Kidney (tissue), 14 donors: ENCODE results near the gene DPP3. TPM values are rescaled to one million over a fixed set of nuclear protein-coding genes. Genes with fewer than 3 reads are reported as not detected.

Experiments
- DNase-seq, 5 donors: peaks; one replicate each; pipeline ENCODE4 v3.0.0-alpha.2; 2013 to 2020
- FAIRE-seq: peaks from 2 replicates; lab custom pipeline; 2012; peaks lifted over from hg19 to GRCh38; lab: Jason Lieb, UNC
- H3K27ac ChIP-seq, 2 donors: one replicate each; pipeline ENCODE4 v1.7.0; 2013; ENCODE audit warnings: low read depth in 2 of 2, low read length in 2 of 2, inconsistent platforms in 1 of 2
- H3K27me3 ChIP-seq: one replicate; pipeline ENCODE4 v1.7.1; 2013; ENCODE audit warnings: low read length, inconsistent platforms; ENCODE audit not compliant: control insufficient read depth, insufficient read depth
- H3K36me3 ChIP-seq, 3 donors: one replicate each; pipeline versions ENCODE4 v1.7.0 to v1.7.1; 2013; ENCODE audit warnings: low read length in 3 of 3, control low read depth in 1 of 3, inconsistent platforms in 1 of 3; ENCODE audit not compliant: insufficient read depth in 3 of 3, control insufficient read depth in 2 of 3
- H3K4me1 ChIP-seq, 3 donors: one replicate each; pipeline versions ENCODE4 v1.7.0 to v1.7.1; 2013; ENCODE audit warnings: low read length in 3 of 3, inconsistent platforms in 1 of 3, low read depth in 1 of 3; ENCODE audit not compliant: control insufficient read depth in 2 of 3, insufficient read depth in 2 of 3
- H3K4me3 ChIP-seq, 3 donors: one replicate each; pipeline versions ENCODE4 v1.7.0 to v1.8.1; 2013; ENCODE audit warnings: low read length in 3 of 3, control low read depth in 1 of 3, inconsistent platforms in 1 of 3
- H3K9ac ChIP-seq, 3 donors: one replicate each; pipeline versions ENCODE4 v1.7.0 to v1.7.1; 2013; ENCODE audit warnings: low read length in 3 of 3, control low read depth in 1 of 3, inconsistent platforms in 1 of 3
- H3K9me3 ChIP-seq, 3 donors: one replicate each; pipeline versions ENCODE4 v1.7.0 to v1.7.1; 2013; ENCODE audit warnings: low read length in 3 of 3, control low read depth in 1 of 3, inconsistent platforms in 1 of 3; ENCODE audit not compliant: control insufficient read depth in 2 of 3, insufficient read depth in 1 of 3
- CTCF ChIP-seq: IDR thresholded peaks from 3 replicates; pipeline ENCODE4 v1.5.1; 2012; ENCODE audit warnings: mild to moderate bottlenecking, moderate library complexity, borderline replicate concordance; ENCODE audit not compliant: insufficient read depth; ENCODE audit errors: extremely low read depth
- intact Hi-C: fragments of 100-400 bp; cut with DNase I; formaldehyde crosslinking; loops from one replicate; pipeline ENCODE4 v1.11.1; 2022
- polyA plus RNA-seq: library from polyadenylated mRNA; stranded (reverse); fragments of 350-450 nt; fragmentation: Illumina TruSeq; extraction: RNeasy Lipid Tissue Mini Kit (QIAGEN cat#74804); gene quantifications from one replicate; pipeline ENCODE4 v1.2.3, GENCODE V29; 2014; ENCODE audit warnings: low read depth, low replicate concordance; ENCODE audit not compliant: insufficient read depth
- total RNA-seq: library from RNA; stranded (reverse); fragmentation: NEBNext Ultra II Directional; extraction: Animal tissue kit (Norgen Biotek cat#: 25700); gene quantifications from one replicate; pipeline ENCODE4 v1.2.1, GENCODE V29; 2021
- donor health status: control.
- donor health status: control.
- donor health status: control.
- donor health status: control.
- donor health status: control.
- donor health status: DM: yes; HTN: yes; CAD: no.
- donor health status: Normal renal cell carcinoma (clear cell type).

DPP3 gene
- total and polyA plus RNA-seq, 2 donors from 2014 or later = 32.9 to 41.7 TPM

DNA sequence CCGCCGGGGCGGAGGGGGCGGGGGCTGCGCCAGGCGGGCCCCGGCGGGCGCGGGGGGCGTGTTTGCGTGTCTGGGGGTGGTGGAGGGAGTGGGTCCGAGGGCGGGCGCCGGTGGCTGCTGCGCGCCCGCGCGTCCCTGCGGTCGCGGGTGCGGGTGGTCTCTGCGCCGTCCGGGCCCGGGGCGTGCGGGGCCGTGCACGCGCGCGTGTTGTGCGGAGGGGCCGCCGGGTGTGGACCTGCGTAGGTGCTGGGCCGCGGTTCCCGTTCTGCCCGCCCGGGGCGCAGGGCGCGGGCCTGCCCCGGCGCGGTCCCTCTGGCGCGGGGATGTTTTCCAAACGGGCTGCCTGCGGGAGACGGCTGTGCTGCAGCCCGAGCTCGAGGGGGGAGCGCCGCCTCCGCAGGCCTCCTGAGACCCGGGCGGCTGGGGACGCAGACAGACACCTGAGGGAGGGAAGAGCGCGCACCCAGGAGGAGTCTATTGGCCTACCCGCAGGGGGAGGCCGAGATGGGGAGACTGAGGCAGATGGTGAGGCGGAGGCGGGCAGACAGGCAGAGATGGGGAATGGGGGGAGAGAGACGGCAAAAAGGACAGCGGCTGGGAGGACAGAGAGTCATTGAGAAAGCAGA is 13.1 kb upstream of the DPP3 start:
- intact Hi-C loops = no loop called here
- H3K4me1 ChIP-seq = peaks cover 0 to 8% (median 6%) of the 10 kb centered on the region in 3 donors
- H3K9ac ChIP-seq = peak overlapping the region in 2 of 3 donors; percentile 32 to 44
- H3K4me3 ChIP-seq = peak overlapping the region; percentile 54 to 72 (median 61)
- no peaks in the 10 kb centered on the region for H3K36me3 ChIP-seq
- FAIRE-seq (no peak), DNase-seq (peak in 3 of 5 donors; percentile 32 to 81 (median 59))
- TF ChIP-seq CTCF = peak; percentile 14
- peaks cover 0 to 3% (median 0%) of the 10 kb centered on the region in 3 donors for H3K9me3 ChIP-seq
- no peaks in the 10 kb centered on the region for H3K27me3 ChIP-seq
- no peak overlapping the region for H3K27ac ChIP-seq

- DNase-seq (peak; percentile 33 to 75 (median 58)), FAIRE-seq (no peak)
- Histone ChIP-seq H3K9ac (peak overlapping the region in 1 of 3 donors; percentile 44), H3K4me1 (peaks cover 0 to 8% (median 6%) of the 10 kb centered on the region in 3 donors), H3K27me3 (no peaks in the 10 kb centered on the region), H3K4me3 (peak overlapping the region in 2 of 3 donors; percentile 61 to 72), H3K27ac (no peak overlapping the region), H3K9me3 (peaks cover 0 to under 1% (median 0%) of the 10 kb centered on the region in 3 donors), H3K36me3 (peaks cover 0 to 2% (median 0%) of the 10 kb centered on the region in 3 donors)
- intact Hi-C loops = no loop called here
- no peak for TF ChIP-seq CTCF
Measured at GRCh38 chr11:66467756-66468155, 12.5 kb upstream of the DPP3 start.

- FAIRE-seq (no peak), DNase-seq (no peak)
- H3K27me3 ChIP-seq = no peaks in the 10 kb centered on the region
- no peak overlapping the region for H3K9ac ChIP-seq
- H3K36me3 ChIP-seq = peaks cover 0 to 2% (median 0%) of the 10 kb centered on the region in 3 donors
- H3K4me3 ChIP-seq = no peak overlapping the region
- H3K27ac ChIP-seq = no peak overlapping the region
- no peak for TF ChIP-seq CTCF
- no peaks in the 10 kb centered on the region for H3K9me3 ChIP-seq
- intact Hi-C loops = no loop called here
- peaks cover 0 to 8% (median 6%) of the 10 kb centered on the region in 3 donors for H3K4me1 ChIP-seq
Measured at GRCh38 chr11:66468691-66469090, 11.5 kb upstream of the DPP3 start.

GRCh38 chr11:66469441-66469840 is 10.8 kb upstream of the DPP3 start:
- peaks cover 0 to 8% (median 6%) of the 10 kb centered on the region in 3 donors for H3K4me1 ChIP-seq
- FAIRE-seq = no peak

More at GRCh38 chr11:66469441-66469840, 10.8 kb upstream of the DPP3 start:
- Histone ChIP-seq H3K9me3 (no peaks in the 10 kb centered on the region), H3K36me3 (peaks cover 0 to 6% (median 5%) of the 10 kb centered on the region in 3 donors), H3K27ac (no peak overlapping the region), H3K27me3 (no peaks in the 10 kb centered on the region), H3K4me3 (no peak overlapping the region), H3K9ac (no peak overlapping the region)
- no peak for TF ChIP-seq CTCF
- intact Hi-C loops = no loop called here
- DNase-seq = peak in 1 of 5 donors; percentile 72
